ENCODE measurements around the gene HHIPL2. TPM values are rescaled to one million over a fixed set of nuclear protein-coding genes. Genes with fewer than 3 reads are reported as not detected.
A peak's percentile ranks its signal among the peaks of the same experiment; 100 is the strongest.

The HHIPL2 gene
- polyA plus RNA-seq (2012; ENCODE audit: missing spikeins): 0.23 TPM

DNA sequence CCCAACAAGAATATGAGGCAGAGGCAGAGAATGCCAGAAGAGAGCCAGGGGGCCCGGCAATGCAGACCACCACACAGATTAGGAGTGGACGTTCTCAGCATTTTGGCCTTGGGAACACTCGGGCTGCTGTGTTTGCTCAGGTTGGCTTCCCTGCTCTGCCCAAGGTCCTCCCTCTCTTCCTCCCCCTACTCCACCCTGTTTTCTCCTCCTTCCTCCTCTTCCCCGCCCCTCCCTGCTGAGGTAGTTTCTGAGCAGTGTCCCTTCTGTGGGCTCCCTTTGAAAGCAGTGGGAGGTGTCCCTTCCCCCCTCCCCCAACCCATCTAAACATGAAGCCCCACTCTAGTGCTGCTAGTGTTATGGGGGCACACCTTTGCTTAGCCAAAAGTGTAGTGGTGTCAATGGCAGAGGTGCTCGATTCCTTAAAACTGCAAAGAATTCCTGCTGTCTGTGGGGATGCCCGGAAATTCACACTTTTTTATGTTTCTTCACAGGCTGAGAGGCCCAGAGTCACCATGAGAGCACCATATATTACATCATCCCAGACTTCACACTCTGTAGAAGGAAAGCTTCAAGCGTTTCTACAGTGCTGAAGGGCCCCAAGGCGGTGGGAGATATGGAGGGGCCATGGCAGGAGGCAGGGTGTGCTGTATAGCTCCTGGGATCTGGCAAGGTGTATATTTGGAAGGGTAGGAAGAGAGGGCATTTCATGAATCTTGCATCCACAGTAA is at the start of gene HHIPL2:
Gene HHIPL2, minus strand, starts transcription at position 161 of the 728 bp plus-strand sequence. Its CDS starts 60 bp downstream, at position 101.
- DNase-seq (ENCODE audit: insufficient read length) (no peak), FAIRE-seq (no peak)
- TF ChIP-seq TAF1 (IDR thresholded peaks at IDR 0.05; ENCODE audit: borderline replicate concordance, low read depth, low read length) (no peak), POLR2AphosphoS5 (IDR thresholded peaks at IDR 0.05; ENCODE audit: low read depth, low read length) (no peak), POLR2A (IDR thresholded peaks at IDR 0.05; ENCODE audit: low read depth, low read length) (no peak)

DNA sequence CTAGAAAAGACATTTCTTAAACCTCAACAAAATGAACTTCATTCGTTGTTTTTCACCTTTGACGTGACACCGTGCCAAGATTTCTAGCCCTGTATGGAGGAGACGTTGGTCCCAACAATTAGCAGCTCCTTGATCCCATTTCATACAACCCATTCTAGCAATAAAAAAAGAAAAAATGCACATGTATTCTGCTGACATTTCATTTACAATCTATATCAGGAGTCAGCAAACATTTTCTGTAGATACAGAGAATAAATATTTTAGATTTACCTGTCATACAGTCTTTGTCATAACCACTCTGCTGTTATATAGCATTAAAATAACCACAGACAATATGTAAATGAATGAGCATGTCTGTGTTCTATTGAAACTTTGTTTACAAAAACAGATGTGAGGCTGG is 48.8 kb upstream of the HHIPL2 start:
- FAIRE-seq: no peak
- TF ChIP-seq TAF1 (IDR thresholded peaks at IDR 0.05; ENCODE audit: borderline replicate concordance, low read depth, low read length): no peak
- no peak for TF ChIP-seq POLR2A (IDR thresholded peaks at IDR 0.05; ENCODE audit: low read depth, low read length)
- no peak for TF ChIP-seq POLR2AphosphoS5 (IDR thresholded peaks at IDR 0.05; ENCODE audit: low read depth, low read length)
- no peak for DNase-seq (ENCODE audit: insufficient read length)

DNA sequence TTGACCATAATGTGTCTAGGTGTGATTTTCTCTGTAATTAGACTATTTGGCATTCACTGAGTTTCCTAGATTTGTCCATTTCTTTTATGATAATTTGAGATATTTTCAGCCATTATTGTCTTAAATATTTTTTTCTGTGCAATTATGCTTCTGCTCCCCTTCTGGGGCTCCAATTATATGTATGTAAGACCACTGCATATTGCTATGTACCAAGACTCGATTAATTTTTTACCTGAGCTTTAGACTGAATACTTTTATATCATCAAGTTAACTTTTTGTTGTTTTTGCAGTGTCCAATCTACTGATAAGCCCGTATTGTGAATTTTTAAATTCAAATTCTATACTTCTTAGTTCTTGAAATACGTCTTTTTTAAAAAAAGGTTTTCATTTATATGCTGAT is 46.9 kb upstream of the HHIPL2 start:
- DNase-seq (ENCODE audit: insufficient read length) (no peak), FAIRE-seq (no peak)
- TF ChIP-seq POLR2A (IDR thresholded peaks at IDR 0.05; ENCODE audit: low read depth, low read length): no peak
- no peak for TF ChIP-seq POLR2AphosphoS5 (IDR thresholded peaks at IDR 0.05; ENCODE audit: low read depth, low read length)
- TF ChIP-seq TAF1 (IDR thresholded peaks at IDR 0.05; ENCODE audit: borderline replicate concordance, low read depth, low read length): no peak

DNA sequence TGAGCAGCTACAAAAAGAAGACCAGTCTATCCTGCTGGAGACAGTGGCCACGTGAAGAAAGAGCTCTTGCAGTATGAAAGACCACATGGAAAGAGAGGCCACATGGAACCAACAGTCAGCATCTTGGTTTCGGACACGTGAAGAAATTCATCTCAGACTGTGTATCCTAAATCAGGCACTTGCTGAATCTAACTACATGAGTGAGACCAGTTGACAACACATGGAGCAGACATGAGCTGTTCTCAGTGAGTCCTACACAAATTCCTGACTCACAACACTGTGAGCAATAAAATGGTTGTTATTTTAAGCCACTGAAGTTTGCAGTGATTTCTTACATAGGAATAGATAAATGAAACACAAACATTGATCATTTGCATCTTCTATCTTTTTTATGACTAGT is 44.3 kb upstream of the HHIPL2 start:
- TF ChIP-seq TAF1 (IDR thresholded peaks at IDR 0.05; ENCODE audit: borderline replicate concordance, low read depth, low read length): no peak
- no peak for TF ChIP-seq POLR2A (IDR thresholded peaks at IDR 0.05; ENCODE audit: low read depth, low read length)
- TF ChIP-seq POLR2AphosphoS5 (IDR thresholded peaks at IDR 0.05; ENCODE audit: low read depth, low read length): no peak
- no peak for DNase-seq (ENCODE audit: insufficient read length)
- no peak for FAIRE-seq

DNA sequence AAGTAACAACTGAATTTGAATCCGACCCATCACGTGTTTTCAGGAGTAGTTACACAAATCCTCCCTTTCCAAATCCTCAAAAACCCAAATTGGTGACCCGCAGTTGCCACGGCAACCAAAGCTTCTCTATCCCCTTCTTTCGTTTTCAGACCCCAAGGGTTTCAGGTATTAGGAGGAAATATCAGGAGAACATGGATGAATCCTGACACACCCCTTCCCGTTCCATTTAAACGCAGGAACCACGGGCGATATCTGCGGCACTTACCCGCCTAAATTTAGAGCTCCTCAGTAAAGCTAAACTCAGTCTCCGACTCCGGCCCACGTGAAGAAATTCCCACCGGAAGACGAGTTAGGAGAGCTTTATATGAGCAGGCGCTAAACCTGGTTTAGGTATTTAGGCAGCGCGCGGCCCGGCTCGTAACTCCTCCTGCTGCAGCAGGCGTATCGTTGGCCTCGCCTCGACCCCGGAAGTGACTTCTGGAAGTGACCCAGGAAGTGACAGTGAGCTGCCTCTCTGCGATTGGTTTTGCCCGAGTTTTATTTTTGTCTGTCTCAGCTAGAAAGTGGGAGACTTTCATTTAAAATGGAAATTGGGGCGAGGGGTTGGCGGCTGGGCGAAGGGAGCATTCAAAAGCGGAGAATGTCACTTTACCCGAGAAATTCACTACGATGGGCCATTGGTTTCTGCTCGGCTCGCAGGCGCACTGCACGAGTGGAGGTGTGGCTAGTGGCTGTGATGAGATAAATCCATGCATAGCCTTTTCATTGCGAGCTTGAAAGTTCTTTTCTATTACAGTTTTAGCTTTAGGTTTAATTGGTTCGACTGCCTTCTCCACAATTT is 41.8 kb upstream of the HHIPL2 start, which contains the start of gene TAF1A:
Gene TAF1A, minus strand, starts transcription at position 472 of the 841 bp plus-strand sequence.
- TF ChIP-seq POLR2A (IDR thresholded peaks at IDR 0.05; ENCODE audit: low read depth, low read length) (peak; percentile 67), POLR2AphosphoS5 (IDR thresholded peaks at IDR 0.05; ENCODE audit: low read depth, low read length) (peak; percentile 66), TAF1 (IDR thresholded peaks at IDR 0.05; ENCODE audit: borderline replicate concordance, low read depth, low read length) (no peak; the same call in 1 of the 2 replicates)
- FAIRE-seq (peak; percentile 94), DNase-seq (ENCODE audit: insufficient read length) (peak; percentile 51)

DNA sequence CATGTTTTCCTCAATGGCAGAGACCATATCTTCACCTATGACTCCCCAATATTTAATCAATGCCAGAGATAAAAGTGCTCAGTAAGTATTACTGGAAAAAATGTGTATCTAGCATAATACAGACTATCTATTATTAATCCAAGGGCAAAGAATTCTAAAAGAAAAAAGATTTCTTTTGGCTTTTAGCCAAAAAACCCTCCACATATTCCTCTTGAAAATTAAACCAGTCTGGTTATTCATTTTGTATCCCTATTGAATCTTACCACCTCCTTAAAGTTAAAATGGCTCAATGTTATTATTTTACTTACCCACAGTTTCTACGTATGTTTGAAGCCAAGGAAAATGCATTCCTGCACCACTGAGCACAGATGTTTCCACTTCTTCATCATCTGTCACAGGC is 40.2 kb upstream of the HHIPL2 start:
- FAIRE-seq (no peak), DNase-seq (ENCODE audit: insufficient read length) (no peak)
- no peak for TF ChIP-seq POLR2A (IDR thresholded peaks at IDR 0.05; ENCODE audit: low read depth, low read length)
- TF ChIP-seq TAF1 (IDR thresholded peaks at IDR 0.05; ENCODE audit: borderline replicate concordance, low read depth, low read length): no peak
- TF ChIP-seq POLR2AphosphoS5 (IDR thresholded peaks at IDR 0.05; ENCODE audit: low read depth, low read length): no peak

DNA sequence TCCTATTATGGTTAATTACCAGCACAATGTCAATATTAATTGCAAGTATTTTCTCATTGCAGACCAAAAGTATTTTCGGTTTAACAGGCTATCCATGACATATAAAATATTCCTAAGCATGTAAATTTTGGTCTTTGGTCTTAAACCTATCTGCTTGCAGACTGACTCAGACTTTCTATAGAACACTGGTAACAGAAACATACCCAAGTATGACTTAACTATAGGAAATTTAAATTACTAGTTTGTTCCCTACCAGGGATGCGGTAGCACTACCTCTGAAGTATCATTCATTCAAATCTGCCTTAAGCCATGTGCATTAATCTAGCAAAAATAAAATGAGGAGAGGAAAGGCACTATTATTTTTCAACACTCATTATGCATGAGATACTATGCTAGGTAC is 38.9 kb upstream of the HHIPL2 start:
- DNase-seq (ENCODE audit: insufficient read length) (no peak), FAIRE-seq (no peak)
- no peak for TF ChIP-seq TAF1 (IDR thresholded peaks at IDR 0.05; ENCODE audit: borderline replicate concordance, low read depth, low read length)
- TF ChIP-seq POLR2AphosphoS5 (IDR thresholded peaks at IDR 0.05; ENCODE audit: low read depth, low read length): no peak
- no peak for TF ChIP-seq POLR2A (IDR thresholded peaks at IDR 0.05; ENCODE audit: low read depth, low read length)

DNA sequence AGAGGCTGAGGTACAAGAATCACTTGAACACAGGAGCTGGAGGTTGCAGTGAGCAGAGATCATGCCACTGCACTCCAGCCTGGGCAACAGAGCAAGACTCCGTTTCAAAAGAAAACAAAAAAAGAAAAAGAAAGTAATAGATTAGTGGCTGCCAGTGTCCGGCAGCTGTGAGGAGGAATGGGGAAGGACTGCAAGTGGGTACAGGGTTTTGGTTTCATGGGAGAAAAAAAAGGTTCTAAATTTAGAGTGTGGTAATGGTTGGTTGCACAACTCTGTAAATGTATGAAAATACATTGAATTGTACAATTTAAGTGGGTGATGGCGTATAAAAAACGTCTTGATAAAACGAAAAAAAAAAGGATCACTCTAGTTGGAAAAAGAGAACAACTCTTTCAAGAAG is 35.2 kb upstream of the HHIPL2 start:
- peak; percentile 42 for FAIRE-seq
- DNase-seq (ENCODE audit: insufficient read length): no peak

DNA sequence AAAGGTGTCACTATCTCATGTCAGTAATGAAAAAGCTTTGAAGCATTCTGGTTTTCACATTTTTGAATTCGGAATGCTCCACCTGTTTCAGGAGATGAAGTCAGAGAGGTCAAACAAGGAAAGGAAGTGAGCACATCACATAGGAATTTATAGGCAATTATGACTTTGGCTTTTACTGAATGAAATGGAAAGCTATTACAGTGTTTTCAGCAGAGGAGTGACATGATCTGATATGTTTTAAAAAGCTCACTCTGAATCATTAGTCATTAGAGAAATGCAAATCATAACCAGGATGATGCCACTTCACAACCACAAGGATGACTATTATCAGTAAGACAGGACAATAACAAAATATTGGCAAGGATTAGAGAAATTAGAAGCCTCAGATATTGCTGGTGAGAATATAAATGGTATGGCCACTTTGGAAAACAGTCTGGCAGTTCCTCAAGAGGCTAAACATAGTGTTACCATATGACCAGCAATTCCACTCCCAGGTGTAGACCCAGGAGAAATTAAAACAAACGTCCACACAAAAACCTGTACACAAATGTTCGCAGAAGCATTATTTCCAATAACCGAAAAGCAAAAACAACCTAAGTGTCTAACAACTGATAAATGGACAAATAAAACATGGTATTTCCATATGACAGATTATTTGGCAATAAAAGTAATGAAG is 34.3 kb upstream of the HHIPL2 start:
- no peak for TF ChIP-seq POLR2AphosphoS5 (IDR thresholded peaks at IDR 0.05; ENCODE audit: low read depth, low read length)
- no peak for TF ChIP-seq POLR2A (IDR thresholded peaks at IDR 0.05; ENCODE audit: low read depth, low read length)
- no peak for TF ChIP-seq TAF1 (IDR thresholded peaks at IDR 0.05; ENCODE audit: borderline replicate concordance, low read depth, low read length)
- DNase-seq (ENCODE audit: insufficient read length): no peak
- FAIRE-seq: peak; percentile 82

More for the DNA sequence above, 35.2 kb upstream of the HHIPL2 start:
- TF ChIP-seq POLR2AphosphoS5 (IDR thresholded peaks at IDR 0.05; ENCODE audit: low read depth, low read length) (no peak), TAF1 (IDR thresholded peaks at IDR 0.05; ENCODE audit: borderline replicate concordance, low read depth, low read length) (no peak), POLR2A (IDR thresholded peaks at IDR 0.05; ENCODE audit: low read depth, low read length) (no peak)

DNA sequence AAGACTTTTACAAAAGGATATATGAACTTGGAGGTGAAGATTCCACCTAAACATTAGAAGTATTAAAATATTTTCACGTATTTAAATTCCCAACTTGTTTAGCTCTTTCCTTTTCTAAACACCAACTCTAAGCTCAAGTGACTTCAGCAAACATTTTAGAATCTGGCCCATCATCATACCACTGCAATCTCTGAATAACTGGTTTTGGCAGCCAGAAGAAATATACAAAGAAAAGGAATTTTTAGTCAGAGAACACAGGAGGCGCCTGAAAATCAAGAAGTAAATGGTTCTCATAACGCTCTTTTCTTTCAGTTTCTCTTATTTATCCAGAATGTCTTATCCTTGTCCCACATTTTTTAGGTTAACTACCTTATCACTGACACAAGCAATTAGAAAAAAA is 31.4 kb upstream of the HHIPL2 start:
- DNase-seq (ENCODE audit: insufficient read length) (no peak), FAIRE-seq (no peak)
- TF ChIP-seq POLR2A (IDR thresholded peaks at IDR 0.05; ENCODE audit: low read depth, low read length) (no peak), TAF1 (IDR thresholded peaks at IDR 0.05; ENCODE audit: borderline replicate concordance, low read depth, low read length) (no peak), POLR2AphosphoS5 (IDR thresholded peaks at IDR 0.05; ENCODE audit: low read depth, low read length) (no peak)

DNA sequence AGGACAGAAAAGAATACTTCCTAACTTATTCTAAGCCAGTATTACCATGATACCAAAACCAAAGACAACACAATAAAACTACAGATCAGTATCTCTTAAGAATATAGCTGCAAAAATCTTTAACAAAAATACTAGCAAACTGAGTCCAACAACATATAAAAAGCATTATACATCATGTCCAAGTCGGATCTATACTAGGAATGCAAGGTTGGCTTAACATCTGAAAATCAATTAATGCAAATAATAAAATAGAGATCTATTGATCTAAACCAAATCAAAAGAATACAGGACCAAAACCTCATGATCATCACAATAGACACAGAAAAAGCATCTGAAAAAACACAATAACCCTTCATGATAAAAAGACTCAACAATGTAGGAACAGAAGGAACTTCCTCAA is 22.9 kb upstream of the HHIPL2 start:
- FAIRE-seq (no peak), DNase-seq (ENCODE audit: insufficient read length) (no peak)
- TF ChIP-seq TAF1 (IDR thresholded peaks at IDR 0.05; ENCODE audit: borderline replicate concordance, low read depth, low read length) (no peak), POLR2A (IDR thresholded peaks at IDR 0.05; ENCODE audit: low read depth, low read length) (no peak), POLR2AphosphoS5 (IDR thresholded peaks at IDR 0.05; ENCODE audit: low read depth, low read length) (no peak)
